Right lobe of liver (tissue), 6 donors: ENCODE measurements around the gene SYCP1. TPM values are rescaled to one million over a fixed set of nuclear protein-coding genes. Genes with fewer than 3 reads are reported as not detected.

ENCODE experiments used
- ATAC-seq, 4 donors: fragments of 200-7000 bp; cut with Tn5 transposase; one replicate each; pipeline ENCODE4 v1.9.1; 2020; ENCODE audit warnings: mild to moderate bottlenecking in 4 of 4, moderate library complexity in 4 of 4
- DNase-seq, 3 donors: peaks; one replicate each; pipeline ENCODE4 v3.0.0-alpha.2; 2020
- H3K27ac ChIP-seq, 3 donors: fragments of 200-600 bp; one replicate each; pipeline ENCODE4 v1.8.0; 2022
- H3K27me3 ChIP-seq, 2 donors: fragments of 200-600 bp; one replicate each; pipeline ENCODE4 v1.8.0; 2022
- H3K36me3 ChIP-seq, 4 donors: fragments of 200-600 bp; sonication (generic) in 1 of 4; one replicate each; pipeline versions ENCODE4 v1.5.1 to v1.8.0; 2017 to 2022; ENCODE audit warnings: control low read depth in 1 of 4
- H3K4me1 ChIP-seq, 4 donors: fragments of 200-600 bp; sonication (generic) in 1 of 4; one replicate each; pipeline versions ENCODE4 v1.5.1 to v1.8.0; 2017 to 2022; ENCODE audit warnings: control low read depth in 1 of 4
- H3K4me3 ChIP-seq, 3 donors: fragments of 200-600 bp; one replicate each; pipeline ENCODE4 v1.8.0; 2022
- H3K9me3 ChIP-seq, 4 donors: fragments of 200-600 bp; sonication (generic) in 1 of 4; one replicate each; pipeline versions ENCODE4 v1.5.1 to v1.8.0; 2017 to 2022; ENCODE audit warnings: control low read depth in 1 of 4
- CTCF ChIP-seq, 4 donors: fragments of 200-600 bp in 3 of 4; fragments of 450-650 bp in 1 of 4; IDR thresholded peaks; one replicate each; pipeline versions ENCODE4 v1.5.1 to v1.8.0; 2016 to 2022; ENCODE audit warnings: antibody characterized with exemption in 4 of 4, mild to moderate bottlenecking in 2 of 4
- POLR2A ChIP-seq: fragments of 450-650 bp; IDR thresholded peaks from one replicate; pipeline ENCODE4 v1.6.1; 2017; ENCODE audit warnings: antibody characterized with exemption, mild to moderate bottlenecking
- WGBS: methylation state at CpG from one replicate; pipeline ENCODE4 v1.1.6; 2018; ENCODE audit warnings: low coverage, low lambda C conversion rate; ENCODE audit not compliant: insufficient coverage; ENCODE audit errors: missing lambda C conversion rate; 5-methylcytosine and 5-hydroxymethylcytosine counted together
- intact Hi-C, 2 donors: fragments of 100-400 bp; cut with DNase I; formaldehyde crosslinking; loops; one replicate each; pipeline versions ENCODE4 v1.11.2 to v1.14.1; 2022
- total RNA-seq, 6 experiments: library from RNA; depleted of rRNA in 2 of 6; stranded (reverse); fragments of >200 nt in 2 of 6; fragmentation: NEBNext Ultra II Directional in 3 of 6; extraction: Animal tissue kit (Norgen Biotek cat#: 25700) in 3 of 6; gene quantifications; one replicate each; pipeline versions ENCODE4 v1.1.0 to v1.2.4, GENCODE V29; 2016 to 2023
- donor health status: DM: no; HTN: yes; CAD: no.
- donor health status: DM: no; HTN: no; CAD: no.
- donor health status: DM: no; HTN: no; CAD: no.
- donor health status: DM: no; HTN: yes; CAD: no.
- donor health status: DM: no; HTN: yes; CAD: no.

The SYCP1 gene
- total RNA-seq, 6 experiments from 2014 or later, result not detected

GRCh38 chr1:115036814-115037507 lies 182.3 kb downstream of the SYCP1 start:
- DNase-seq, result no peak
- no peak for TF ChIP-seq CTCF (IDR thresholded peaks at IDR 0.05)
- TF ChIP-seq POLR2A, result no peak
- intact Hi-C loops, result no loop called here

GRCh38 chr1:115040501-115040900 lies 185.8 kb downstream of the SYCP1 start:
- H3K9me3 ChIP-seq, result no peaks in the 10 kb centered on the region
- no peaks in the 10 kb centered on the region for H3K27me3 ChIP-seq
- no peak for DNase-seq
- 55% methylated on average over 2 of the region's 2 CpGs for WGBS
- TF ChIP-seq CTCF (IDR thresholded peaks at IDR 0.05) (no peak), POLR2A (no peak)
- no peaks in the 10 kb centered on the region for H3K4me1 ChIP-seq
- H3K27ac ChIP-seq, result no peak overlapping the region
- intact Hi-C loops, result no loop called here
- no peak for ATAC-seq
- H3K36me3 ChIP-seq, result no peaks in the 10 kb centered on the region
- H3K4me3 ChIP-seq, result no peak overlapping the region

More at GRCh38 chr1:115036814-115037507, 182.3 kb downstream of the SYCP1 start:
- peak in 1 of 4 donors; percentile 11 for ATAC-seq
- no peaks in the 10 kb centered on the region for H3K9me3 ChIP-seq
- H3K27ac ChIP-seq, result no peak overlapping the region
- 50% methylated on average over 4 of the region's 4 CpGs for whole genome bisulfite sequencing
- no peaks in the 10 kb centered on the region for H3K4me1 ChIP-seq
- no peak overlapping the region for H3K4me3 ChIP-seq
- H3K27me3 ChIP-seq, result no peaks in the 10 kb centered on the region
- no peaks in the 10 kb centered on the region for H3K36me3 ChIP-seq

- no peak for DNase-seq
Observed at GRCh38 chr1:115041654-115042053, 187.0 kb downstream of the SYCP1 start.

More at GRCh38 chr1:115041654-115042053, 187.0 kb downstream of the SYCP1 start:
- Histone ChIP-seq H3K36me3 (no peaks in the 10 kb centered on the region), H3K9me3 (no peaks in the 10 kb centered on the region), H3K27me3 (no peaks in the 10 kb centered on the region), H3K4me1 (no peaks in the 10 kb centered on the region), H3K27ac (no peak overlapping the region), H3K4me3 (no peak overlapping the region)
- TF ChIP-seq POLR2A (no peak), CTCF (IDR thresholded peaks at IDR 0.05) (peak in 1 of 4 donors; percentile 7)
- intact Hi-C loops, result no loop called here
- peak in 1 of 4 donors; percentile 11 for ATAC-seq

Other genes with a start within 250 kb of the SYCP1 start
- 1 to 10 TPM; 2.5 to 5.1 (median 4.4) TPM for gene DENND2C, start 184.8 kb upstream of the SYCP1 start, total RNA-seq
- under 1 TPM in 3 of 6 experiments, not detected in 3; 0.12 to 0.19 (median 0.13) TPM for gene AMPD1, start 159.3 kb upstream of the SYCP1 start, total RNA-seq
- 10 to 100 TPM; 10.4 to 24.5 (median 16.3) TPM for gene NRAS, start 138.1 kb upstream of the SYCP1 start, total RNA-seq
- 100 to 1,000 TPM; 195 to 585 (median 269) TPM for gene CSDE1, start 96.9 kb upstream of the SYCP1 start, total RNA-seq
- 10 to 100 TPM; 17.5 to 74.0 (median 21.8) TPM for gene SIKE1, start 74.2 kb upstream of the SYCP1 start, total RNA-seq
- not detected for gene TSHB, start 175.0 kb downstream of the SYCP1 start, total RNA-seq
- gene TSPAN2, start 234.6 kb downstream of the SYCP1 start, total RNA-seq, result under 1 TPM in 4 of 6 experiments, not detected in 2; 0.35 to 0.55 (median 0.42) TPM